UCSD-AML1 (cell line): Measurements from ENCODE around the gene FSD1.
"Not testable (repeated sequence)": the region's sequence is repeated elsewhere in the genome, so short reads cannot be mapped to it uniquely, and the experiment has no call there.

Experiments
- DNase-seq: peaks from one replicate; lab custom pipeline; 2025; ENCODE audit not compliant: unreplicated experiment; lab: John Stamatoyannopoulos, UW

Gene FSD1

GRCh38 chr19:4342314-4342614 is 37.9 kb downstream of the FSD1 start:
- no peak for DNase-seq

DNA sequence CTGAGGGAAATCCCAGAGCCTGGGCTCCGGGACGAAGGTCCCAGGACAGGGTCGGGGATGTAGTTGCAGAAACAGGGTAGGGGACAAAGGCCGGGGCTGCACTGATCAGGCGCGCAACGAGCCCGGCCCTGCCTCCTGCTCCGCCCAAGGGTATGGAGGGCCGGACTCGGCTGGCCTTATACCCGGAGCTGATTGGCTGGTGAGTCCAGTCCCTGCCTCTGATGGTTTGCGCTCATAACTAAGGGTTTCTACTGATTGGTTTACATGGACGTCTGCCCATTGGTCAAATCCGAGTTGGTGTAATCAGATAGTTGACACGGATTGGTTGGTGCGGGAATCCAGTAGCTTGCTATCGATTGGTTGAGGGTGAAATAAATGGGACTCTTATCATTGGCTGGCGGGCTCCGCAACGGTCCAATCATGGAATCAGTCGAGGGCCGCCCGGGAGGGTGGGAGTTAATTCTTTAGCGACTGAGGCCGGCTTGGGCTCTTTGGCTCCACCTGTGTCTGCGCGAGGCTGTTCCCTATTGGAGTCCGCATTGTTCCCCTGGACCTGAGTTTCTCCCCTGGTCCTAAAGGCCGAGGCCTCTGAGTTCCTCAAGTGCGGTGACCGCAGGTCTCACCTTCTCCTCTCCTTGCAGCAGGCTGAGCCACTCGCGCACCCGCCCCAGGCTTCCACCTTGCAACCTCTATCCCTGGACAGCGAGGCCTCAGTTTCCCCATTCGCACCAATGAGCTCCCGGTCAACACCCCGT is 38.4 kb downstream of the FSD1 start:
- peak; percentile 98 for DNase-seq

- peak; percentile 89 for DNase-seq
Measured at GRCh38 chr19:4343370-4344307, 39.2 kb downstream of the FSD1 start, which contains the start of gene MPND. MPND (plus strand) TSS chr19:4343562; CDS start chr19:4343594, 32 bp downstream.

DNA sequence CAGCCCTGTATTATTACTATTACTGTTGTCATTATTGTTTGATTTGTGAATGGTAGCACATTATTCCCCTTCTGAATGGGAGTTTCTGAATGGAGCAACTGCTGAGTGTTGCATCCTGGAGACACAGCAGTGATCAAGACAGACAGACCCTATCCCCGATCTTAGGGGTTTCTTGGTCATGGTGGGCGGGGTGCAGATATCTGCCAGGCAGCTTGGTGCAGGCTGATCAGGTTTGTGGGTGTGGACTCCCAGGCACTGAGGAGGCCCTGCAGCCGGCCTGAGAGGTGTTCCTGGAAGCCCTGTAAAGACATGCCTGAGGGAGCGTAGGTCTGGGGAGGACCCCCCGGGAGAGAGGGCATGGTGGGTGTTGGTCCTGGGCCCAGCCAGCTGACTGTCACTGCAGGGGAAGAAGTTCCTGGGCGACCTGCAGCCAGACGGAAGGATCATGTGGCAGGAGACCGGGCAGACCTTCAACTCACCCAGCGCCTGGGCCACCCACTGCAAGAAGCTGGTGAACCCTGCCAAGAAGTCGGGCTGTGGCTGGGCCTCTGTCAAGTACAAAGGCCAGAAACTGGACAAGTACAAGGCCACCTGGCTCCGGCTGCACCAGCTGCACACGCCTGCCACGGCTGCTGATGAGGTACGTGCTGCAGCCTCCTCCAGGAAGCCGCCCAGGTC is 41.1 kb downstream of the FSD1 start:
- DNase-seq = no peak

DNA sequence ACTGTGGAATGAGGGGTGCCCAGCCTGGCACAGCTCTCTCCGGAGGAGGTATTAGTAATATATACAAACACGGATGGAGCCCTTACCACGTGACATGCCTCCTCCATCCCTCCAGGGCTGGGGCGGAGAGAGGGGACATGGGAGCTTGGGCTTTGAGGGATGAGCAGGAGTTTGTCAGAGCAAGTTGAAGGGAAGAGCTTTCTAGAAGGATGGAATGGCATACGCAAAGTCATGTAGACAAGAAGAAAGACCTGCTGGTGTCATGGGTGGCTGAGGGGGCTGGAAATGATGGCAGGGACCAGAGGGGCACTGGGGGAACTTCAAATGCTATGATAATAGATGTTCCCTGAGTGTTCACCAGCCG is 41.6 kb downstream of the FSD1 start:
- no peak for DNase-seq

- DNase-seq = no peak
Measured at GRCh38 chr19:4347521-4347920, 43.1 kb downstream of the FSD1 start.

- DNase-seq = not testable (repeated sequence)
Measured at GRCh38 chr19:4349225-4349624, 44.8 kb downstream of the FSD1 start.

DNA sequence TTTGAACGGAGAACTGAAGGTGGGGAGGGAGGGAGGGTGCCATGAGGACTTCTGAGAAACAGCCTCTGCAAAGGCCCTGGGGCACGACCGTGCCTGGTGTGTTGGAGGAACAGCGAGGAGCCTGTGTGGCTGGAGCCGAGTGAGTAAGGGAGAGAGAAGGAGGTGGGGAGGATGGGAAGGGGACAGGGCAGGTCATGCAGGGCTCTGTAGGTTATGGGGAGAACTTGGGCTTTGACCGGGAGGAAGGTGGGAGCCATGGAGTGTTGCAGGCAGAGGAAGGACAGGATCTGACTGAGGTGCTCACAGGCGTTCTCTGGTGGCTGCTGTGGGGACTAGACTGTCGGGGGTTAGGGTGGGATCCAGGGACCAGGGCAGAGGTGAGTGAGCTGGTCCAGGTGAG is 45.7 kb downstream of the FSD1 start:
- no peak for DNase-seq

DNA sequence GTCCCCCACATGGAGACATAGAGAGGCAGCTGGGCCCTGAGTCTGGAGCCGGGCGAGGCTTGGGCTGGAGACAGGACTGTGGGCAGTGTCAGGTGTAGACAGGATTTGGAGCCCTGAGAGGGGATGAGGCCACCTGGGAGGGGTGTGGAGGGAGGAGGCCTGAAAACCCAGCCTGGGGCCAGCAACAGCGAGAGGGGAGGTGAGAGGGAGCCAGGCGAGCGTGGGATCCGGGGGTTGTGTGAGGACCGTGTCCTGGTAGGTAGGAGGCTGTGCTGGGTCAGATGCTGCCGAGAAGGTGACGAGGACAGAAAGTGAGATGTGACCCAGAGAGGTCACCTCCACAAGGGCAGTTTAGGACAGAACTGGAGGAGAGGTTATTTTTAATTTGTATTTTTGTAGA is 46.3 kb downstream of the FSD1 start:
- DNase-seq = no peak

DNA sequence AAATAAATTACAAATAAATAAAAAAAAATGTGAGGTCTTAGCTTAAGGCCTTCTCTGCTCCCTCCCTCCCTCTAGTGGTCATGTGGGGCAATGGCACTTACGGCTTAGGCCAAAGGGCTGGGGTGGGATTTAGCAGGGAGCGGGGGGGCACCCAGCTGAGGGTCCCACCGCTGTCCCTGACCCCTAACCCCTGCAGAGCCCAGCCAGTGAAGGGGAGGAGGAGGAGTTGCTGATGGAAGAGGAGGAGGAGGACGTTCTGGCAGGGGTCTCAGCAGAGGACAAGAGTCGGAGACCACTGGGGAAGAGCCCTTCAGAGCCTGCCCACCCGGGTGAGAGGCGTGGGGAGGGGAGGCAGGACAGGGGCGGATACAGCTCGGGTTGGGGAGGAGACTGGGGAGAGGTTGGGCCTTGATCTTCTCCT is 48.3 kb downstream of the FSD1 start:
- peak; percentile 43 for DNase-seq

DNA sequence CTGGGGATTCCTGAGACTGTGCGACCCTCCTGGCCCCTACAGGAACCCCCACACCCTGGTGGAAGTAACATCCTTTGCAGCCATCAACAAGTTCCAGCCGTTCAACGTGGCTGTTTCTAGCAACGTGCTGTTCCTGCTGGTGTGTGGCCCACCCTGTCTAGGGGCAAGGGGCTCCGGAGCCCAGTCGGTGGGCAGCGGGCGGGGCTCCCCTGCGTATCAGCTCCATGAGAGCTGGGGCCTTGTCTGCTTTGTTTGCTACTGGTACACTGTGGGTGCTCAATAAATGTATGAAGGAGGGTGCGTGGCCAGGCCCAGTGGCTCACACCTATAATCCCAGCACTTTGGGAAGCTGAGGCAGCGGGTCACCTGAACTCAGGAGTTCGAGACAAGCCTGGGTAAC is 49.9 kb downstream of the FSD1 start:
- no peak for DNase-seq

GRCh38 chr19:4354897-4355296 is 50.5 kb downstream of the FSD1 start:
- no peak for DNase-seq

GRCh38 chr19:4357095-4357797 is 52.8 kb downstream of the FSD1 start:
- DNase-seq = no peak

DNA sequence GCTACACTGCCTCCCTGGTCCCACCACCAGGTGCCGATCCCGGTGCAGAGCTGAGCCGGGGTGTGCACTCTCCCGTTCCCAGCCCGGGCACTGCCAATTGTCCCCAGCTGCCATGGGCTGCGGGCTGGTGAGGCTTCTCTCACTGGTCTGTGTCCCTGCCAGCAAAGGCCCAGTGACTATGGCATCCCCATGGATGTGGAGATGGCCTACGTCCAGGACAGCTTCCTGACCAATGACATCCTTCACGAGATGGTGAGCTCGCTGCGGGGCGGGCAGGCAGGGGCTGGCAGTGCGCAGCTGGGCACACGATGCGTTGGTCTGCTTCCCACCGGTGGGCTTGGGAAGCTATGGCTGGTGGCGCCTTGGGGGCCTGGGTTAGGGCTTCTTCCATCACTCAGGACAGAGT is 53.5 kb downstream of the FSD1 start:
- DNase-seq = no peak

GRCh38 chr19:4358709-4359626 is 54.6 kb downstream of the FSD1 start:
- no peak for DNase-seq

GRCh38 chr19:4359627-4360000 is 55.2 kb downstream of the FSD1 start:
- DNase-seq = no peak

DNA sequence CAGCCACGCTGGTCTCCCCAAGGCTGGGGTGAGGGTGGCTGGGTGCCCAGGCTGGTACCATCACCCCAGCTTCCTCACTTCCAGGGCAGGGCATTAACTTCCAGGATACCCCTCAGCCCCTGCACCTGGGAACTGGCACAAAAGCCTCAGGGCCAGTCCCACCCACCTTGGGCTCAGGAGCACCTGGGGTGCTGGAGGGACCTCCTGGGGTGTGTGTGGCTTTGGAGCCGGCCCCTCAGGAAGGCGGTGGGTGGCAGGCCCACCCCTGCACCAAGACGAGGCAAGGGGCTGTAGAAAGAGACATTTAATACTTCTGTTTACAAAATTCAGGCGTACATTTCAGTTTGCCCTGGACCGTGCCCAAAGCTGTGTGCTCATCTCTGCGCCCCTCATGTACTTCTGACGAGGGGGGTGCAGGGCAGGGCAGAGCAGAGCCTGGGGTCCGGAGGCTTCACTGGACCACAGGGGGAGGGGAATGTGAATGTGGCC is 55.7 kb downstream of the FSD1 start:
- no peak for DNase-seq

GRCh38 chr19:4360641-4361151 is 56.3 kb downstream of the FSD1 start:
- DNase-seq = no peak

GRCh38 chr19:4361152-4362046 is 57.0 kb downstream of the FSD1 start:
- DNase-seq = no peak
